Fibroblast of skin of right biceps (primary cell): ENCODE results near the gene IL2RA.
"Not testable (repeated sequence)": the region's sequence is repeated elsewhere in the genome, so short reads cannot be mapped to it uniquely, and the experiment has no call there.

Source experiments
- DNase-seq: peaks from one replicate; pipeline ENCODE4 v3.0.0-alpha.2; 2013

IL2RA gene

DNA sequence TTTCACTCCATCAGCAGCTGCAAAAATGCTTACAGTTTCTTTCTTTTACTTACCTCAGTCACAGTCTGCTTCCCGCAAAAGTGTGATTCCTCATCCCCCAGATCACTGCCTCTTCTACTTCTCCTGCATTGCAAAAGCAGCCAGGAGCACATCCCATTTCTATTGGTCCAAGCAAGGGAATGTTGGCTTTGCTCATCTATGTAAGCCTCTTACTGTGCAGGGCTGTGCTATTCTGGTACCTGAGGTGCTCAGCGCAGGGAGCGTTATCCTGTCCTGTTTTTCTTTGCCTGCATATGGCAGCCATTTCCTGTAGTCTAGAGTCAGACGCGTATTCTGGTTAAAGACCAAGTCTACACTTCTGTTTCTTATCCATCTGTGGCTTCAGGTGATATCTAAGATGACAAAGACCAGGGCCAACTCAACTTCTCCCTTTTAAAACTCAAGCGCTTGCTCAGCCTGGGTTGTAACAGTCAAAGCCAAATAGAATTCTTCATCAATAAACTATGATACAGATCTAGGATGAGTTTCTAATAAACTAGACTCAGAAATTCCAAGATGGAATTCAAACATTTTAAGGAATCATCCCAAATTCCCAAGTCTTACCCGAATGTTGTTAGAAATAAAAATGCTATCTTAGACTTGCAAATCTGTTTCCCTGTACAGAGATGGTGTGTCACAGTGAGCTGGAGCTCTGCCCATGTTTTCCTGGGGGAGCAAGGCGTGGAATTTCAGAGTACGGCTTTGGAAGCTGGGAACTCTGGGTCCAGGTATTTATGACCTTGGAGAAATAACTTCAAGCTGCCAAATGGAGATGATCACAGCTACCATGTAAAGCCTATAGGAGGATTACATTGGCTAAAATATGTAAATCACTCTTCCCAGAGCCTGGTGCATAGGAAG lies 20.6 kb upstream of the IL2RA start:
- DNase-seq: peak; percentile 33

GRCh38 chr10:6080417-6080973 lies 18.3 kb upstream of the IL2RA start:
- no peak for DNase-seq

DNA sequence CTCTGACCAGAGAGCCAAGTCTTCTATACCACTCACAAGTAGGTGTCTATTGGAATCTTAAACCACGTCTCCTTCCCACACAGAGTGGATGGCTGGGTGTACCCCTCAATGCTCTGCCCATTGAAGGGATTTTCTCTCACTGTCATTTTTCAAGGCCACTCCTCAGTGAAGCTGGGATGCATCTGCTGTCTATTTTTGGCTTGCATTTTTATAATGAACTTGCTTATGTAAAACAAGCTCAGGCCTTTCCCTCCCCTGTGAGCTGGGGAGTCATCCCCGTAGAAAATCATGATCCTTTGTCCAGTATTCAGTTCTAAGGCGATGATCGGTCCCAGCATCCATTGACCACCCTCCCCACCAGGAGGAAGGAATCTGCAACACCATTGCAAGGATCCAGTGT lies 16.9 kb upstream of the IL2RA start:
- no peak for DNase-seq

- no peak for DNase-seq
Observed at GRCh38 chr10:6077071-6077675, 15.0 kb upstream of the IL2RA start.

DNA sequence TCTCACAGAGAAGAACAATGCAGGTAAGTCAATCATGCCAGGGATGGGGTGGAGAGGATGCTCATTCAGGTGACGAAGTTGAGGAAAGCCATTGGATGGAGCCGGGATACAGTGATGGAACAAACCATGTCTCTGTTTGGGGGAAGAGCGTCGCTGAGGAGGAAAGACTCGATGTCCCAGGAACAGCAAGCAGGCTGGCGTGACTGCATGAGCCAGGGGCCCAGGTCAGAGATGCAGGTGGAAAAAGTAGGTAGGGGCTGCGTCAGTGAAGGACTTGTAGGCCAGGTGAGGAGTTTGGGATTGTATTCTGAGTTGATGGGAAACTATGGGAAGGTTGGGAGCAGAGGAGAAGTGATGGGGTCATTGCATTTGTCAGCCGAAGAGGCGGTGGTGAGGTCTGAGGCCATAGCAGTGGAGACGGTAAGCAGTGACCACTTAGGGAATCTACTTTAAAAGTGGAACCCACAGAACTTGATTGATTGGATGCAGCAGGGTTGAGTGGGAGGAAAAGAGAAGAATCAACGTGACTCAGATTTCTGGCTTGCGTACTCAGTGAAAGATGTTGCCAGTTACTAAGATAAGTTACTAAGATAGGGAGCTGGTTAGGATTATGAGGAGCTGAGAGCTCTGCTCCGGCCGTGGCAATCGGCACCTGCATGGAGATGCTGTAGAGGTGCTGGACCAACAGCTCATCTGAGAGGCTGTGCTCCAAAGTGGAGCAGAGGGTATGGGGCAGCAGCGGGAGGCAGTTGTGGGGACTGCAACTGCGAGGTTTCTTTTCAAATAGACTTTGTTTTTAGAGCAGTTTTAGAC lies 12.5 kb upstream of the IL2RA start:
- peak; percentile 25 for DNase-seq

GRCh38 chr10:6072215-6072934 lies 10.2 kb upstream of the IL2RA start:
- DNase-seq: no peak

DNA sequence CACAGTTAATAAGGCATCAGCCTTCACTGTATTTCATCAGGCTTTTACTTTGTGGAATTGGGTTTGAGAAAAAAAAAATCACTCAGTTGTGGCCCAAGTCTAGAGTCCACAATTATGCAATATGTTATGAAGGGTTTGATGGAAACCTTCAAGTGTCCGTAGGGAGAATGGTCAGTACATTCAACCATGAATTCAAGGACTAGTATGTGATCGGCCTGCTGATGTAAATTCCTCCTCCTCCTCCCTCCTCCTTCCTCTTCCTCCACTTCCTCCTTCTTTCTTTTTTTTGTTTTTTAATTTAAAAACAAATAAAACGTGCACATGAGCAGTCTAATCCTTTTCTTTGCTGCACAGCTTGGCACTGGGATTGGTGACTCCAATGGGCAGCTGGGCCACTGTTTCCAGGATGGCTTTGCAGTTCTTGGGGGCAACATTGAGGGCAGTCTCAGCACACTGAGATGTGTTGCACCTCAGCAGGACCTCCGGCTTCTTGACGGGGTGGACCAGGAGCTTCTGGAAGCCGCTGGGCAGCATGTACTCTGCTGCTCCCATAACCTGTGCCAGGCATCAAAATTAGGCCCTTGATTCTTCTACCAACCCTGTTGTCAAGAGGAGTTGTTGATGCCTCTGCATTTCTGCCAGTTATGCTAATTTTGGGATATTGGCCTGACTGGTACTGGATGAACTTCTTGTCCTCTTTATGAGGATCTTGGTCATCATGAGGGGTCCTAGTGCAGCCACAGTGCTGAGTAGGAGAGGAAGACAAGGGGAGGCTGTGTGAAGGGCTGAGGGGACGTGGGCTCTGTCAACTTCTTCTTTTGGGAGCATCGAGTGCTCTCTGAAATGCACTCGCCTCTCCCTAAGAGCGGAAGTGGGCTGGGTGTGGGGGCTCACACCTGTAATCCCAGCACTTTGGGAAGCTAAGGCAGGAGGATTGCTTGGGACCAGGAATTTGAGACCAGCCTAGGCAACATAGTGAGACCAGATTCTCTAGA lies 9.3 kb upstream of the IL2RA start:
- DNase-seq: no peak

- no peak for DNase-seq
Observed at GRCh38 chr10:6070660-6071059, 8.5 kb upstream of the IL2RA start.

DNA sequence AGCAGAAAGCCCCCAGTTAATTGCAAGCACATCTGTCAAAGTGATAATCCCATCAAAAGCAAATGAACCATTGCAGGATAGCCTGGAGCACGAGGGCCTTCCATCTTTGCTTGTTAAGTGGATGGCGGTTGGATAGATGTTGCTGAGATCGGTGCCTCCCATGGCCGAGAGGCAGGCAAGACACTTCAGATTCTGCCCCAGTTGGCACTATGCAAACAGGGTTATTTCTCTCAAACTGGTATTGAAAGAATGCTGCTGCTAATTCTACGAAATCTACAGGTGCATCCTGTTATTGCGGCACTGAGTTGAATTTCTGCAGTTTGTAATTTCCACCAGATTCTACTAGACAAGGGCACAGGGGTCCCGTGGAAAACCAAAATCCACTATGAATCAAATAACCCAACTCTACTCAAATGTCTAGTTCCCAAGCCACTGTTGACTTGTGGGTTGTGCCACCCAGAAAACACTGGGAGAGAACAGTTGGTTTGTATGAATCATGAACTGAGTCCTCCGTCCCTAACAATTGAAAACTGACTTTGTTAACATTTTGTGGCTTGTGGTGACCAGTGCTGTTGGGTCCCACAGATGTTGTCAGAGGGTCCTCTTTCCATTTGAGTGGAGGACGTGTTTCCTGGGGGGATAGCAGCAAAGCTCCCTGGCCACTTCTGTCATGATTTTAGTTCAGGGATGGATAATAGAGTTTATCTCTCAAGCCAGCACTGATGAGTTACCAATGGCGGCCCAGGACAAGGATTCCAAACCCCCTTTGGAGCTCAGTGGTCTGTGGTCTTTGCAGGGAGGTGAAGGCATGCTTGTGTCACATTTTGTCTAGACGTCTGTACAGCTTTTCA lies 7.1 kb upstream of the IL2RA start:
- DNase-seq: no peak

- DNase-seq: no peak
Observed at GRCh38 chr10:6068422-6068821, 6.3 kb upstream of the IL2RA start.

GRCh38 chr10:6068006-6068405 lies 5.8 kb upstream of the IL2RA start:
- no peak for DNase-seq

- DNase-seq: no peak
Observed at GRCh38 chr10:6067457-6067856, 5.3 kb upstream of the IL2RA start.

- DNase-seq: no peak
Observed at GRCh38 chr10:6065835-6066234, 3.7 kb upstream of the IL2RA start.

GRCh38 chr10:6065406-6065805 lies 3.2 kb upstream of the IL2RA start:
- DNase-seq: no peak

DNA sequence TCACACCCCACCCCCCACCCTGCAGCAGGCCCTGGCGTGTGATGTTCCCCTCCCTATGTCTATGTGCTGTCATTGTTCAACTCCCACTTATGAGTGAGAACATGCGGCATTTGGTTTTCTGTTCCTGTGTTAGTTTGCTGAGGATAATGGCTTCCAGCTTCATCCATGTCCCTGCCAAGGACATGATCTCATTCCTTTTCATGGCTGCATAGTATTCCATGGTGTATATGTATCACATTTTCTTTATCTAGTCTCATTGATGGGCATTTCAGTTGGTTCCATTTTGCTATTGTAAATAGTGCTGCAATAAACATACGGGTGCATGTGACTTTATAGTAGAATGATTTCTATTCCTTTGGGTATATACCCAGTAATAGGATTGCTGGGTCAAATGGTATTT lies 2.6 kb upstream of the IL2RA start:
- DNase-seq: not testable (repeated sequence)

- no peak for DNase-seq
Observed at GRCh38 chr10:6064119-6064518, 2.0 kb upstream of the IL2RA start.

DNA sequence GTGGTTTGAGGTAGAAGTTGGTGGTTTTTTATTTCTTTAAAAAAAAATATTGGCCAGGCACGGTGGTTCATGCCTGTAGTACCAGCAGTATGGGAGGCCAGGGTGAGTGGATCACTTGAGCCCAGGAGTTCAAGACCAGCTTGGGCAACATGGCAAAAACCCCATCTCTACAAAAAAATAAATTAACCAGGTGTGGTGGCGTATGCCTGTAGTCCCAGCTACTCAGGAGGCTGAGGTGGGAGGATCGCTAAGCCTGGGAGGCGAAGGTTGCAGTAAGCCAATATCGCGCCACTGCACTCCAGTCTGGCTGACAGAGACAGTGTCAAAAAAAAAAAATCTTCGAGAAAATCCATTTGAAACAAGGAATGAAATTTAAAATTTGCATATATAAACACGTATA lies 1.1 kb downstream of the IL2RA start:
- no peak for DNase-seq

- DNase-seq: no peak
Observed at GRCh38 chr10:6059506-6059905, 2.7 kb downstream of the IL2RA start.

GRCh38 chr10:6058682-6059475 lies 3.3 kb downstream of the IL2RA start:
- DNase-seq: no peak
